ENCODE data around the gene MYL3.

MYL3 gene

GRCh38 chr3:46894256-46894655 lies 31.0 kb upstream of the MYL3 start:
- TF ChIP-seq ZFX (IDR thresholded peaks at IDR 0.05) (no peak), CTCF (conservative IDR thresholded peaks at IDR 0.05) (no peak)
- H3K27ac ChIP-seq, result no peak overlapping the region

GRCh38 chr3:46893763-46894162 lies 30.5 kb upstream of the MYL3 start:
- H3K27ac ChIP-seq, result no peak overlapping the region
- TF ChIP-seq ZFX (IDR thresholded peaks at IDR 0.05) (no peak), CTCF (conservative IDR thresholded peaks at IDR 0.05) (no peak)

GRCh38 chr3:46893146-46893748 lies 30.0 kb upstream of the MYL3 start:
- no peak for TF ChIP-seq CTCF (conservative IDR thresholded peaks at IDR 0.05)
- no peak for TF ChIP-seq ZFX (IDR thresholded peaks at IDR 0.05)
- peak overlapping the region; percentile 28; the same call in 1 of the 2 replicates for H3K27ac ChIP-seq

DNA sequence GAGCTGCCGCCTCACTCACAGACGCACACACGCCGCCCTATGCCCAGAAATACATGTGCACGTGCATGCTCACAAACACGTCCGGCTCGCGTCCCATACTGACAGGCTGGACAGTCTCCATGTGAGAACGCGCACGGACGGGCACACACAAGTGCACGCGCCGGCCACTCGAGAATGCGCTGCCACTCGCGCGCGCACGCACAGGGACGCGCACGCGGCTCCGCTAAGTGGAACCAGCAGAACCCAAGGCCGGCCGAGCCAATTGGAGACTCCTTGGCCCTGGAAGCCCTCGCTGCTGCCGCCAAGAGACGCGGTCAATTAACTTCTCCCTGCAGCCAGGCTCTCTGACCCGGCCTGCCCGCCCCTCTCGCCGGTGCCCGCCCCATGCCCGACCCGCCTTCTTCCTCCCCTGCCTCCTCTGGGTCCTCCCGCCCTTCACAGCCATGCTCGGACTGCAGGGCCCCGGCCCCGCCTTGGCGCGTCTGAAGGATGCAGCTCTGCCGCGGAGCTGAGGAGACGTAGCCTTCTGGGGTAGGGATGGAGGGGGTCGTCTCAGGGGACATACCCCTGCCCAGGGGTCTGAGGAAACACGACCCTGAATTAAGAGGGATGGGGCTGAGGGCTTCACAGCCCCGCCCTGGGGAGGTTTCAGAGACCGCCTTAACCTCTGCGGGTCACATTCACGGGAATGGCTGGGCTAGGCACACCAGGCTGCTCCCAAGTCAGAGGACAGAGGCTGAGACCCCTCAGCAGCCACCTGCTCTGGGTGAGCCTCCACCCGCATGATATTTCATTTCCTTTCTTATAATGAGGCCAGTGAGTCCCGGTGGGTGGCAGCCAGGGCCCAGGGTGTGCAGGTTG lies 29.3 kb upstream of the MYL3 start:
- peak overlapping the region; percentile 28 for H3K27ac ChIP-seq
- TF ChIP-seq CTCF (conservative IDR thresholded peaks at IDR 0.05) (peak; percentile 18), ZFX (IDR thresholded peaks at IDR 0.05) (no peak)

GRCh38 chr3:46891132-46891531 lies 27.9 kb upstream of the MYL3 start:
- H3K27ac ChIP-seq, result no peak overlapping the region
- TF ChIP-seq ZFX (IDR thresholded peaks at IDR 0.05) (no peak), CTCF (conservative IDR thresholded peaks at IDR 0.05) (no peak)

DNA sequence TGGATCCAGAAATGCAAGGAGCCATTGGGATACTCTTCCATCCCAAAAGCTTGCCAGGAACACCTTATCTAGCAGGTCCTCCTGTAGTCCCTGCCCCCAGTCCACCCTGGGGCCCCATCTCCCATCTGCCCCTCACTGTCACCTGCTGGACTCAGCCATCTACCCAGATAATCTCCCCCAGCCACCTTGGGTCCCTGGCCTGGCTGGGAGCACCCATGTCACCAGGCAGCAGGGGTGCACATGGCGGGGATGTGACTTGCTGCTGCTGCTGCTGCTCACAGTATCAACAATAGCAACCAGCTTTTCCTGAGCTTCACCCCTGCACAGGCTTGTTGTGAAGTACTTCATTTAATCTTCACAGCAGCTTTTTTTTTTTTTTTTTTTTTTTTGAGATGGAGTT lies 26.9 kb upstream of the MYL3 start:
- TF ChIP-seq ZFX (IDR thresholded peaks at IDR 0.05) (no peak), CTCF (conservative IDR thresholded peaks at IDR 0.05) (no peak)
- H3K27ac ChIP-seq, result no peak overlapping the region

GRCh38 chr3:46889381-46890110 lies 26.3 kb upstream of the MYL3 start:
- H3K27ac ChIP-seq, result no peak overlapping the region
- no peak for TF ChIP-seq CTCF (conservative IDR thresholded peaks at IDR 0.05)
- TF ChIP-seq ZFX (IDR thresholded peaks at IDR 0.05), result no peak
